Measurements from ENCODE around the gene VWA8. TPM values are rescaled to one million over a fixed set of nuclear protein-coding genes. Genes with fewer than 3 reads are reported as not detected.

Gene VWA8
- total and polyA plus RNA-seq, 4 experiments from 2014 or later: 3.2 to 23.3 (median 13.5) TPM

- H3K4me1 Mint-ChIP-seq: peaks cover 0 to 4% (median 0%) of the 10 kb centered on the region in 4 donors
- DNase-seq: no peak
- POLR2A ChIA-PET (ENCODE audit: partially characterized antibody): no interaction called here
- CTCF ChIA-PET (ENCODE audit: partially characterized antibody): no interaction called here
- no peak overlapping the region for H3K27ac Mint-ChIP-seq
- H3K9me3 Mint-ChIP-seq: no peaks in the 10 kb centered on the region
- Histone ChIP-seq H3K4me1 (ENCODE audit: insufficient read depth, low read length) (no peaks in the 10 kb centered on the region), H3K4me3 (ENCODE audit: low read length in 2 of 2) (no peak overlapping the region), H3K9me3 (ENCODE audit: control insufficient read depth in 1 of 2, low read length in 2 of 2) (no peaks in the 10 kb centered on the region), H3K27me3 (ENCODE audit: insufficient read depth, low read length) (no peaks in the 10 kb centered on the region), H3K27ac (ENCODE audit: low read depth, low read length) (no peak overlapping the region), H3K36me3 (ENCODE audit: insufficient read depth, low read length) (no peaks in the 10 kb centered on the region)
- H3K4me3 Mint-ChIP-seq: no peak overlapping the region
- peaks cover 41 to 42% of the 10 kb centered on the region in 2 donors for H3K36me3 Mint-ChIP-seq
- intact Hi-C loops (cut with micrococcal nuclease): no loop called here
- no peaks in the 10 kb centered on the region for H3K27me3 Mint-ChIP-seq
Measured at GRCh38 chr13:41680900-41681299, 280.0 kb downstream of the VWA8 start.

GRCh38 chr13:41678848-41679247 lies 282.1 kb downstream of the VWA8 start:
- CTCF ChIA-PET (ENCODE audit: partially characterized antibody): interaction anchor here (4.0 kb wide), 1 partner anchor 10 kb away, joined by 28 read pairs; no protein-coding TSS in a partner anchor
- no peaks in the 10 kb centered on the region for H3K4me1 ChIP-seq (ENCODE audit: insufficient read depth, low read length)
- Mint-ChIP-seq H3K4me3 (no peak overlapping the region), H3K9me3 (no peaks in the 10 kb centered on the region), H3K4me1 (peaks cover 0 to 4% (median 0%) of the 10 kb centered on the region in 4 donors), H3K27ac (no peak overlapping the region), H3K36me3 (peaks cover 33 to 34% of the 10 kb centered on the region in 2 donors), H3K27me3 (no peaks in the 10 kb centered on the region)
- POLR2A ChIA-PET (ENCODE audit: partially characterized antibody): no interaction called here
- H3K4me3 ChIP-seq (ENCODE audit: low read length in 2 of 2): no peak overlapping the region
- H3K36me3 ChIP-seq (ENCODE audit: insufficient read depth, low read length): no peaks in the 10 kb centered on the region
- H3K27ac ChIP-seq (ENCODE audit: low read depth, low read length): no peak overlapping the region
- no peak for DNase-seq
- H3K9me3 ChIP-seq (ENCODE audit: control insufficient read depth in 1 of 2, low read length in 2 of 2): no peaks in the 10 kb centered on the region
- H3K27me3 ChIP-seq (ENCODE audit: insufficient read depth, low read length): no peaks in the 10 kb centered on the region
- intact Hi-C loops (cut with micrococcal nuclease): no loop called here

GRCh38 chr13:41678249-41678648 lies 282.7 kb downstream of the VWA8 start:
- ChIA-PET CTCF (ENCODE audit: partially characterized antibody) (interaction anchor here (4.0 kb wide), 1 partner anchor 9 kb away, joined by 28 read pairs; no protein-coding TSS in a partner anchor), POLR2A (ENCODE audit: partially characterized antibody) (no interaction called here)
- DNase-seq: no peak
- Histone ChIP-seq H3K27ac (ENCODE audit: low read depth, low read length) (no peak overlapping the region), H3K4me1 (ENCODE audit: insufficient read depth, low read length) (no peaks in the 10 kb centered on the region), H3K27me3 (ENCODE audit: insufficient read depth, low read length) (no peaks in the 10 kb centered on the region), H3K9me3 (ENCODE audit: control insufficient read depth in 1 of 2, low read length in 2 of 2) (no peaks in the 10 kb centered on the region), H3K4me3 (ENCODE audit: low read length in 2 of 2) (no peak overlapping the region), H3K36me3 (ENCODE audit: insufficient read depth, low read length) (no peaks in the 10 kb centered on the region)
- Mint-ChIP-seq H3K27ac (no peak overlapping the region), H3K27me3 (no peaks in the 10 kb centered on the region), H3K4me3 (no peak overlapping the region), H3K4me1 (peaks cover 0 to 4% (median 0%) of the 10 kb centered on the region in 4 donors), H3K9me3 (no peaks in the 10 kb centered on the region), H3K36me3 (peaks cover 29 to 31% of the 10 kb centered on the region in 2 donors)
- intact Hi-C loops (cut with micrococcal nuclease): no loop called here

GRCh38 chr13:41675306-41675705 lies 285.6 kb downstream of the VWA8 start:
- intact Hi-C loops (cut with micrococcal nuclease): no loop called here
- H3K9me3 Mint-ChIP-seq: no peaks in the 10 kb centered on the region
- H3K27me3 Mint-ChIP-seq: no peaks in the 10 kb centered on the region
- no peaks in the 10 kb centered on the region for H3K4me1 Mint-ChIP-seq
- no peak overlapping the region for H3K27ac ChIP-seq (ENCODE audit: low read depth, low read length)
- no peak overlapping the region for H3K4me3 ChIP-seq (ENCODE audit: low read length in 2 of 2)
- POLR2A ChIA-PET (ENCODE audit: partially characterized antibody): no interaction called here
- no peaks in the 10 kb centered on the region for H3K36me3 ChIP-seq (ENCODE audit: insufficient read depth, low read length)
- no peaks in the 10 kb centered on the region for H3K4me1 ChIP-seq (ENCODE audit: insufficient read depth, low read length)
- no peak overlapping the region for H3K4me3 Mint-ChIP-seq
- CTCF ChIA-PET (ENCODE audit: partially characterized antibody): no interaction called here
- no peaks in the 10 kb centered on the region for H3K27me3 ChIP-seq (ENCODE audit: insufficient read depth, low read length)
- H3K27ac Mint-ChIP-seq: peak overlapping the region in 1 of 7 donors; percentile 5
- DNase-seq: no peak
- H3K36me3 Mint-ChIP-seq: peaks cover 18 to 21% of the 10 kb centered on the region in 2 donors
- no peaks in the 10 kb centered on the region for H3K9me3 ChIP-seq (ENCODE audit: control insufficient read depth in 1 of 2, low read length in 2 of 2)

- Mint-ChIP-seq H3K27ac (peak overlapping the region in 1 of 7 donors; percentile 42), H3K4me3 (no peak overlapping the region), H3K4me1 (no peaks in the 10 kb centered on the region), H3K36me3 (peaks cover 18% of the 10 kb centered on the region in 2 donors), H3K27me3 (no peaks in the 10 kb centered on the region), H3K9me3 (no peaks in the 10 kb centered on the region)
- no peaks in the 10 kb centered on the region for H3K9me3 ChIP-seq (ENCODE audit: control insufficient read depth in 1 of 2, low read length in 2 of 2)
- DNase-seq: no peak
- ChIA-PET POLR2A (ENCODE audit: partially characterized antibody) (no interaction called here), CTCF (ENCODE audit: partially characterized antibody) (interaction anchor here (9.1 kb wide), 1 partner anchor 438 kb away, joined by 122 read pairs; no protein-coding TSS in a partner anchor)
- intact Hi-C loops (cut with micrococcal nuclease): no loop called here
- no peaks in the 10 kb centered on the region for H3K36me3 ChIP-seq (ENCODE audit: insufficient read depth, low read length)
- no peak overlapping the region for H3K4me3 ChIP-seq (ENCODE audit: low read length in 2 of 2)
- no peaks in the 10 kb centered on the region for H3K27me3 ChIP-seq (ENCODE audit: insufficient read depth, low read length)
- H3K27ac ChIP-seq (ENCODE audit: low read depth, low read length): no peak overlapping the region
- no peaks in the 10 kb centered on the region for H3K4me1 ChIP-seq (ENCODE audit: insufficient read depth, low read length)
Measured at GRCh38 chr13:41674246-41674645, 286.7 kb downstream of the VWA8 start.

GRCh38 chr13:41673640-41674039 lies 287.3 kb downstream of the VWA8 start:
- no peak for DNase-seq
- intact Hi-C loops (cut with micrococcal nuclease): no loop called here
- H3K4me3 Mint-ChIP-seq: no peak overlapping the region
- no peak overlapping the region for H3K27ac Mint-ChIP-seq
- POLR2A ChIA-PET (ENCODE audit: partially characterized antibody): no interaction called here
- Histone ChIP-seq H3K27me3 (ENCODE audit: insufficient read depth, low read length) (no peaks in the 10 kb centered on the region), H3K9me3 (ENCODE audit: control insufficient read depth in 1 of 2, low read length in 2 of 2) (no peaks in the 10 kb centered on the region), H3K4me1 (ENCODE audit: insufficient read depth, low read length) (no peaks in the 10 kb centered on the region), H3K27ac (ENCODE audit: low read depth, low read length) (no peak overlapping the region), H3K4me3 (ENCODE audit: low read length in 2 of 2) (no peak overlapping the region), H3K36me3 (ENCODE audit: insufficient read depth, low read length) (no peaks in the 10 kb centered on the region)
- no peaks in the 10 kb centered on the region for H3K4me1 Mint-ChIP-seq
- H3K27me3 Mint-ChIP-seq: no peaks in the 10 kb centered on the region
- peaks cover 18% of the 10 kb centered on the region in 2 donors for H3K36me3 Mint-ChIP-seq
- no peaks in the 10 kb centered on the region for H3K9me3 Mint-ChIP-seq
- CTCF ChIA-PET (ENCODE audit: partially characterized antibody): interaction anchor here (0.7 to 9.1 kb wide), 3 partner anchors 19 to 439 kb away, joined by 3 to 122 read pairs (median 3); no protein-coding TSS in a partner anchor

- no peak overlapping the region for H3K4me3 ChIP-seq (ENCODE audit: low read length in 2 of 2)
- no peaks in the 10 kb centered on the region for H3K27me3 ChIP-seq (ENCODE audit: insufficient read depth, low read length)
- H3K9me3 ChIP-seq (ENCODE audit: control insufficient read depth in 1 of 2, low read length in 2 of 2): no peaks in the 10 kb centered on the region
- H3K9me3 Mint-ChIP-seq: no peaks in the 10 kb centered on the region
- H3K36me3 Mint-ChIP-seq: peaks cover 15 to 16% of the 10 kb centered on the region in 2 donors
- H3K4me1 ChIP-seq (ENCODE audit: insufficient read depth, low read length): no peaks in the 10 kb centered on the region
- ChIA-PET CTCF (ENCODE audit: partially characterized antibody) (interaction anchor here (3.4 to 9.1 kb wide), 2 partner anchors 8 to 441 kb away, joined by 28 to 122 read pairs; no protein-coding TSS in a partner anchor), POLR2A (ENCODE audit: partially characterized antibody) (no interaction called here)
- intact Hi-C loops (cut with micrococcal nuclease): no loop called here
- DNase-seq: no peak
- no peaks in the 10 kb centered on the region for H3K4me1 Mint-ChIP-seq
- H3K27ac Mint-ChIP-seq: no peak overlapping the region
- no peaks in the 10 kb centered on the region for H3K27me3 Mint-ChIP-seq
- no peak overlapping the region for H3K4me3 Mint-ChIP-seq
- no peaks in the 10 kb centered on the region for H3K36me3 ChIP-seq (ENCODE audit: insufficient read depth, low read length)
- H3K27ac ChIP-seq (ENCODE audit: low read depth, low read length): no peak overlapping the region
Measured at GRCh38 chr13:41670873-41671443, 290.0 kb downstream of the VWA8 start.
